ENCODE measurements around the gene HOXB9. TPM values are rescaled to one million over a fixed set of nuclear protein-coding genes. Genes with fewer than 3 reads are reported as not detected.
A peak's percentile ranks its signal among the peaks of the same experiment; 100 is the strongest.

HOXB9 gene
- total and polyA plus RNA-seq, 3 experiments from 2014 or later = 2.0 to 2.6 TPM; not detected in 1

DNA sequence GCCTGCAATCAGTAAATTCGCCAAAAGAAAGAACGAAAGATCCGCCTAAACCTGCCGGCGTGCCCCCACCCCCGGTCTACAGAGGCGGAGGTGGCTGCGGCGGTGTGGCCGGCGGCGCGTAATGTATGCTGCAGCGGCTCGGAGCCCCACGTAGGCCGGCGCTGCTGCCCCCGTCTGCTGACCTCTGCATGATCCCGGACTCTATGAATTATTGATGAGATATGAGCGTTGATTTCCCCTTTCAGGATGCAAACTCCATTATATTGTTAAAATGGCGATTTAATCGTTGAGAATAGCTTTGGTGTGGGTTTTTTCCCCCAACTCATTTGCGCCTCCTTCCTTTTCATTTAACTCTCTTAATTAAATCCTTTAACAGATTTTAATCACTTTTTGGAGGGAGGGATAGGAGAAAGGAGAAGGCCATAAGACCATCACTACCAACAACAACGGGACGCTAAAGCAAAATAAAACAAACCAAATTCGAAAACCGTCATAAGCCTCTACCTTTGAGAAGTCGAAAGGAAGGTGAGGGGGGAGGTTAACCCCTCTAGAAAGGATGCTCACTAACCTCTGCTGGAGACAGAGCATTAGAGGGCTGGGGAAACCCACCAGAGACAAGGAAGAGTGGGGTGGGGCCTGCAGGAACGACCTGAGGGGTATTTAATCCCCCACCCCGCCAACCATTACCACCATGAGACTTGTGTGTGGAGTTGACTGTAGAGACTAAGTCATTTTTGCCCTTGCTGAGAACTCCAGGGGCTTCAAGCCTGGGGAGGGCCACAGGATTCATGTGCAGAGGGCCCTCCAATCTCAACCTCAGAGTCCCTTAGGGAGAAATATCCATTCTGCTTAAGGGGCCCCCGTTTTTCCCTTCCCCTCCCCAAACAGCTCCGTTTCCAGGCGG, 39.6 kb downstream of the HOXB9 start:
- no peaks in the 10 kb centered on the region for H3K9me3 Mint-ChIP-seq
- Histone ChIP-seq H3K4me3 (ENCODE audit: low read length) (peak overlapping the region; percentile 85), H3K9me3 (ENCODE audit: low read length) (no peaks in the 10 kb centered on the region), H3K27ac (ENCODE audit: low read depth, low read length) (no peak overlapping the region), H3K36me3 (ENCODE audit: insufficient read depth, low read length) (no peaks in the 10 kb centered on the region), H3K27me3 (ENCODE audit: insufficient read depth, low read length, poor library complexity, severe bottlenecking) (peaks cover 31% of the 10 kb centered on the region), H3K4me1 (ENCODE audit: insufficient read depth, low read length) (peaks cover 24% of the 10 kb centered on the region)
- peaks cover 25 to 31% (median 26%) of the 10 kb centered on the region in 3 donors for H3K4me1 Mint-ChIP-seq
- H3K4me3 Mint-ChIP-seq = peak overlapping the region; percentile 90 to 100 (median 94)
- H3K27ac Mint-ChIP-seq = peak overlapping the region in 3 of 8 donors; percentile 27 to 76 (median 32)
- peaks cover 53 to 70% of the 10 kb centered on the region in 2 donors for H3K27me3 Mint-ChIP-seq
- H3K36me3 Mint-ChIP-seq = peaks cover 0 to 3% (median 0%) of the 10 kb centered on the region in 3 donors
- CTCF ChIA-PET = interaction anchor here (1.0 to 1.6 kb wide), 5 partner anchors 94 to 279 kb away, joined by 3 to 5 read pairs (median 5); no protein-coding TSS in a partner anchor
- DNase-seq = peak in 2 of 5 donors; percentile 15 to 60
- POLR2A ChIA-PET = interaction anchor here (0.5 to 0.7 kb wide), 2 partner anchors 29 to 489 kb away, joined by 3 read pairs; no protein-coding TSS in a partner anchor

DNA sequence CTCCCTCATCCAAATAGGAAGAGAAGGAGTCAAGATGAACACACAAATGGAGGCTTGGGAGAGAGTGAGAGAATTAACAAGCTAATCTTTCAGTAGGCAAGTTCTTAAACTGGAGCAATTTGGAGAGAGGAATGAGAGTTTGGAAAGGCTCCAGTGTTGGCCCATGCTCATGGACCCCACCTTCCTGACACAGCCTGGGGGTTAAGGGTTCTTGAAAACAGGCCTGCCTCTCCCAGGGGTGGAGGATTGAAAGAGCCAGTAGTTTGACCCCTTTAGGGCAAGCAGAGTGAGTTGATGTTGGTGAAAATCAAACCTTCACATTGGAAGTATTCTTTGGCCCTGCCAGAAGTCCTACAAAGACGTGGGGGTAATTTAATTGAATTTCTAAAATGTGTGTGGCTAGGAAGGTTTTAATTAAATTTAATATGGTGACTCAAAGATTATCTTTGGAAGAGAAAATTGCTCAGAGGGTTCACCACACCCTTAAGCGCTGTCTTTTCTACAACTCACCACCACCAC, 41.9 kb downstream of the HOXB9 start:
- Mint-ChIP-seq H3K9me3 (no peaks in the 10 kb centered on the region), H3K27ac (peak overlapping the region in 1 of 8 donors; percentile 85), H3K36me3 (peaks cover 0 to 3% (median 0%) of the 10 kb centered on the region in 3 donors), H3K27me3 (peaks cover 61 to 77% of the 10 kb centered on the region in 2 donors), H3K4me1 (peaks cover 28 to 48% (median 34%) of the 10 kb centered on the region in 3 donors), H3K4me3 (peak overlapping the region in 6 of 7 donors; percentile 15 to 94 (median 27))
- CTCF ChIA-PET = interaction anchor here (1.5 kb wide), 1 partner anchor 67 kb away, joined by 3 read pairs; no protein-coding TSS in a partner anchor
- no peak for DNase-seq
- Histone ChIP-seq H3K36me3 (ENCODE audit: insufficient read depth, low read length) (no peaks in the 10 kb centered on the region), H3K9me3 (ENCODE audit: low read length) (no peaks in the 10 kb centered on the region), H3K4me3 (ENCODE audit: low read length) (no peak overlapping the region), H3K27ac (ENCODE audit: low read depth, low read length) (no peak overlapping the region), H3K4me1 (ENCODE audit: insufficient read depth, low read length) (peaks cover 29% of the 10 kb centered on the region), H3K27me3 (ENCODE audit: insufficient read depth, low read length, poor library complexity, severe bottlenecking) (peaks cover 51% of the 10 kb centered on the region)
- POLR2A ChIA-PET = no interaction called here

DNA sequence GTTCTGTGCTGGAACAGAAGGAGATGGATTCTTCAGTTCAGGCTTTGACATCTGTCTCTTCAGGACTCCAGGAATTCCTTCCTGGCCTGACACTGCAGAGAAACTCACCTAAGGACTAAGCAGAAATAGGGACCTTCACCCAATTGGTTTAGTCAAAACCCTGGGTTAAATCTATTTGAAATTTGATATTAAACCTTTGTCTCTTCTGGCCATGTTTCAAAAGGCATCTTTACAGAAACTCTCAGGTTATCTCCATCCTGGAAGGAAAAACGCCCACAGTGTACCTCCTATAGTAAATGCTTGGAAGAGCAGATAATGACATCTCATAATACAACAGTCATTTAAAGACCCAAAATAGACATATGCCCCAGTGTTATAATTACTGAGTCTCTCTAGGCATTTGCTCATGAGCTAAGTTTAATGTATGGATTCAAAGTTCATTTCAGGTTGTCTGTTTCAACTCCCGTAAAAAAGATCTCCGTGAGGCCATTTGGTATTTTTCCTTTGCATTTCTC, 42.4 kb downstream of the HOXB9 start:
- Histone ChIP-seq H3K36me3 (ENCODE audit: insufficient read depth, low read length) (no peaks in the 10 kb centered on the region), H3K9me3 (ENCODE audit: low read length) (no peaks in the 10 kb centered on the region), H3K4me3 (ENCODE audit: low read length) (no peak overlapping the region), H3K4me1 (ENCODE audit: insufficient read depth, low read length) (peaks cover 33% of the 10 kb centered on the region), H3K27ac (ENCODE audit: low read depth, low read length) (no peak overlapping the region), H3K27me3 (ENCODE audit: insufficient read depth, low read length, poor library complexity, severe bottlenecking) (peaks cover 56% of the 10 kb centered on the region)
- no peak overlapping the region for H3K27ac Mint-ChIP-seq
- no peak for DNase-seq
- H3K4me3 Mint-ChIP-seq = peak overlapping the region in 6 of 7 donors; percentile 15 to 94 (median 27)
- H3K9me3 Mint-ChIP-seq = no peaks in the 10 kb centered on the region
- H3K4me1 Mint-ChIP-seq = peaks cover 33 to 53% (median 40%) of the 10 kb centered on the region in 3 donors
- H3K27me3 Mint-ChIP-seq = peaks cover 65 to 81% of the 10 kb centered on the region in 2 donors
- peaks cover 0 to 3% (median 0%) of the 10 kb centered on the region in 3 donors for H3K36me3 Mint-ChIP-seq
- ChIA-PET CTCF (interaction anchor here (1.4 to 1.9 kb wide), 4 partner anchors 9 to 130 kb away, joined by 3 to 6 read pairs (median 3); partner anchors contain the start of gene HOXB5), POLR2A (no interaction called here)

DNA sequence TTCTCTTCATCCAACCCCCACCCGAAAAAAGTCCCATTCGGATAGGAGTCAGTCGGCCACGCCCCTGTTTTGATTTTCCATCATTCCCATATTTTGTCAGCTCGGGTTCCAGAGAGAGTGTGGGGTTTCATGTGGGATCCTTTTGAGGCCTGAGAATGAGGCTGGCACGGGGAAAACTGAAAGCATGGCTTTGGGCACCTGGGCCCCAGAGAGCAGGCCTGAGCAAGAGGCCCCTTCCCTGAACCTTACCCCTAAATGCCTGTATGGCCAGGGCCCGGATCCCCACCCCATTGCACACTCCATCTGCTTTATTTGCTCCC, 43.4 kb downstream of the HOXB9 start:
- Histone ChIP-seq H3K9me3 (ENCODE audit: low read length) (no peaks in the 10 kb centered on the region), H3K27ac (ENCODE audit: low read depth, low read length) (peak overlapping the region; percentile 43), H3K4me3 (ENCODE audit: low read length) (no peak overlapping the region), H3K4me1 (ENCODE audit: insufficient read depth, low read length) (peaks cover 36% of the 10 kb centered on the region), H3K27me3 (ENCODE audit: insufficient read depth, low read length, poor library complexity, severe bottlenecking) (peaks cover 58% of the 10 kb centered on the region), H3K36me3 (ENCODE audit: insufficient read depth, low read length) (no peaks in the 10 kb centered on the region)
- CTCF ChIA-PET = interaction anchor here (1.4 to 1.9 kb wide), 3 partner anchors 11 to 129 kb away, joined by 3 to 6 read pairs (median 3); partner anchors contain the start of gene HOXB5
- Mint-ChIP-seq H3K9me3 (no peaks in the 10 kb centered on the region), H3K27me3 (peaks cover 57 to 78% of the 10 kb centered on the region in 2 donors), H3K36me3 (peaks cover 0 to 7% (median 0%) of the 10 kb centered on the region in 3 donors), H3K4me3 (peak overlapping the region in 6 of 7 donors; percentile 51 to 85 (median 64)), H3K27ac (peak overlapping the region in 2 of 8 donors; percentile 26 to 79), H3K4me1 (peaks cover 38 to 57% (median 48%) of the 10 kb centered on the region in 3 donors)
- no peak for DNase-seq
- POLR2A ChIA-PET = interaction anchor here (0.6 to 1.0 kb wide), 2 partner anchors 11 to 90 kb away, joined by 3 read pairs; partner anchors contain the start of gene HOXB5

DNA sequence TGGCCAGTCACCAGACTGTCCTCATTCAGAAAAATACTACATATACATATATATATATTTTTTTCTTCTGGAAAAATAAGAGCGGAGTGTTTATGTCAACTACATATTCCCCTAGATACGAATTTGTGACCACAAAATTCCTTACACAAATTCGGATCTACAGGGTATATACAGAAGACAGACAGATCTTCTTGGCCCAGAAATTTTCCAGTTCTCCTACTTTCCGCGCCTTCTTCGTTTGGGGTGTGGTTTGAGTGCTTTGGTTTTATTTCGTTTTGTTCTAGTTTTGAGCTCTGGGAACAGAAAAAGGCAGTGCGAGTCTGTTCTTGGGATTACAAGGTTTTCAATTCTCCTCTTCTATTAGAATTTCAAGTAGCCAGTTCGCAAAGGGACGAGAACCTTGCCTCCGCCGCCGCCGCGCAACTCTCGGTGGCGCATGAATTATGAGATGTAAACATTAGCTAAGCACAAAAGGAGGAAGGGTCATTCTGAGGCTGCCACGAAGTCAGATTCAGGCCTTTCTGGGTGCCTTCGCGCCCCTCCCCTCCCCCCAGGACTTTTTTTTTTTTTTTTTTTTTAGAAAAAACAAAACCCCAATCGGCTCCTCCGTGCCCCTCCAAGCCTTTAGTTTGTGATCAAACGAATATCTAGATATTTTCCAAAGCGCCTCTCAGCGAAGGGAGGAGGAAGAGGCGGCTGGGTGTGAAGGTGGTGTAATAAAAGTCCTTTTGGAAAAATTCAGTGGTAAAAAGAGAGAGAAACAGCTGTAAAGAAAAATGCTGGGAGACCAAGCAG, 46.2 kb downstream of the HOXB9 start:
- CTCF ChIA-PET = no interaction called here
- peaks cover 34 to 55% of the 10 kb centered on the region in 2 donors for H3K27me3 Mint-ChIP-seq

DNA sequence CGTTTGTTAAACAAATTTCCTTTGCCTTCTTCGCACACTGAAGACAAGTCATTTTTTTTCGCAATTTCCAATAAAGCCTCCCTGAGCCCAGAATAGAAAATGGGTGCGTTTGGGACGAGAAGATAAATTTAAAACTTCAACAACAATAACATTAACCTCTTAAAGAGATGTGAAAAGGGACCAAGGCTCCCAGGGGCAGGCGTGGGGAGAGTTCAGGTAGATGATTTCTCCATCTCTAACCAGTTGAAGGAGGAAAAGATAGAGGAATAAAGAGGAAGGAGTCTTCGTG, 46.7 kb downstream of the HOXB9 start:
- Mint-ChIP-seq H3K27me3 (peaks cover 34 to 54% of the 10 kb centered on the region in 2 donors), H3K4me1 (peaks cover 23 to 52% (median 35%) of the 10 kb centered on the region in 3 donors), H3K4me3 (peak overlapping the region; percentile 87 to 98 (median 96)), H3K27ac (peak overlapping the region in 1 of 8 donors; percentile 90), H3K36me3 (peaks cover 0 to 5% (median 0%) of the 10 kb centered on the region in 3 donors), H3K9me3 (no peaks in the 10 kb centered on the region)
- CTCF ChIA-PET = interaction anchor here (1.2 kb wide), 1 partner anchor 11 kb away, joined by 3 read pairs; no protein-coding TSS in a partner anchor
- H3K27me3 ChIP-seq (ENCODE audit: insufficient read depth, low read length, poor library complexity, severe bottlenecking) = peaks cover 44% of the 10 kb centered on the region
- no peak overlapping the region for H3K4me3 ChIP-seq (ENCODE audit: low read length)
- POLR2A ChIA-PET = no interaction called here
- H3K36me3 ChIP-seq (ENCODE audit: insufficient read depth, low read length) = no peaks in the 10 kb centered on the region
- no peaks in the 10 kb centered on the region for H3K9me3 ChIP-seq (ENCODE audit: low read length)
- peak overlapping the region; percentile 81 for H3K27ac ChIP-seq (ENCODE audit: low read depth, low read length)
- DNase-seq = no peak
- peaks cover 29% of the 10 kb centered on the region for H3K4me1 ChIP-seq (ENCODE audit: insufficient read depth, low read length)

More for the DNA sequence above, 46.2 kb downstream of the HOXB9 start:
- H3K36me3 ChIP-seq (ENCODE audit: insufficient read depth, low read length) = no peaks in the 10 kb centered on the region
- no peaks in the 10 kb centered on the region for H3K9me3 ChIP-seq (ENCODE audit: low read length)
- Mint-ChIP-seq H3K27ac (peak overlapping the region in 3 of 8 donors; percentile 6 to 51 (median 8)), H3K36me3 (peaks cover 0 to 5% (median 0%) of the 10 kb centered on the region in 3 donors), H3K9me3 (no peaks in the 10 kb centered on the region), H3K4me3 (peak overlapping the region; percentile 87 to 98 (median 96)), H3K4me1 (peaks cover 25 to 57% (median 40%) of the 10 kb centered on the region in 3 donors)
- peak overlapping the region; percentile 81 for H3K27ac ChIP-seq (ENCODE audit: low read depth, low read length)
- peaks cover 30% of the 10 kb centered on the region for H3K4me1 ChIP-seq (ENCODE audit: insufficient read depth, low read length)
- peaks cover 44% of the 10 kb centered on the region for H3K27me3 ChIP-seq (ENCODE audit: insufficient read depth, low read length, poor library complexity, severe bottlenecking)
- DNase-seq = no peak
- POLR2A ChIA-PET = interaction anchor here (0.7 kb wide), 1 partner anchor 59 kb away, joined by 11 read pairs; no protein-coding TSS in a partner anchor
- no peak overlapping the region for H3K4me3 ChIP-seq (ENCODE audit: low read length)

Measured in CD8-positive, alpha-beta memory T cell (primary cell).